OCI-LY1 (cell line): Measurements from ENCODE around the gene MTUS2.

Experiments
- H2AFZ ChIP-seq: fragments of 200-600 bp; sonication (generic), shearing (Covaris generic); 2 replicates; pipeline ENCODE4 v1.6.0; 2014; ENCODE audit warnings: antibody characterized with exemption, mild to moderate bottlenecking, low read length
- H3F3A ChIP-seq: fragments of 200-600 bp; sonication (generic), shearing (Covaris generic); 2 replicates; pipeline ENCODE4 v1.6.0; 2014; ENCODE audit warnings: mild to moderate bottlenecking, antibody characterized with exemption, low read length, moderate library complexity; ENCODE audit not compliant: insufficient read depth
- H3K27ac ChIP-seq: fragments of 200-600 bp; sonication (generic); 2 replicates; pipeline ENCODE4 v1.5.1; 2014; ENCODE audit warnings: low read length, mixed run types, mild to moderate bottlenecking, low read depth; ENCODE audit not compliant: poor library complexity, severe bottlenecking
- H3K27me3 ChIP-seq: fragments of 200-600 bp; sonication (generic); 2 replicates; pipeline ENCODE4 v1.6.0; 2014; ENCODE audit warnings: antibody characterized with exemption, mild to moderate bottlenecking, low read length, moderate library complexity; ENCODE audit not compliant: insufficient read depth
- H3K36me3 ChIP-seq: fragments of 200-600 bp; sonication (generic); 2 replicates; pipeline ENCODE4 v1.6.1; 2014; ENCODE audit warnings: mild to moderate bottlenecking, antibody characterized with exemption, low read length, moderate library complexity, mixed read lengths; ENCODE audit not compliant: insufficient read depth
- H3K4me1 ChIP-seq: fragments of 200-600 bp; sonication (generic); 2 replicates; pipeline ENCODE4 v1.5.1; 2014; ENCODE audit warnings: mild to moderate bottlenecking, low read length, moderate library complexity; ENCODE audit not compliant: insufficient read depth, severe bottlenecking
- H3K4me2 ChIP-seq: fragments of 200-600 bp; sonication (generic), shearing (Covaris generic); 2 replicates; pipeline ENCODE4 v1.6.1; 2014; ENCODE audit warnings: low read length
- H3K4me3 ChIP-seq: fragments of 200-600 bp; sonication (generic); 2 replicates; pipeline ENCODE4 v1.5.1; 2014; ENCODE audit warnings: low read length, low read depth, mild to moderate bottlenecking, mixed read lengths; ENCODE audit not compliant: poor library complexity, severe bottlenecking
- H3K79me2 ChIP-seq: fragments of 200-600 bp; shearing (Covaris generic); 2 replicates; pipeline ENCODE4 v1.6.1; 2016; ENCODE audit warnings: mixed run types, low read length, mixed read lengths; ENCODE audit not compliant: insufficient read depth
- H3K9ac ChIP-seq: fragments of 200-600 bp; sonication (generic), shearing (Covaris generic); 2 replicates; pipeline ENCODE4 v1.6.1; 2014; ENCODE audit warnings: mild to moderate bottlenecking, low read length, mixed read lengths
- H3K9me2 ChIP-seq: fragments of 200-600 bp; sonication (generic), shearing (Covaris generic); 2 replicates; pipeline ENCODE4 v1.6.1; 2014; ENCODE audit warnings: low read depth, mild to moderate bottlenecking, low read length, mixed read lengths
- H3K9me3 ChIP-seq: fragments of 200-600 bp; shearing (Covaris generic); 2 replicates; pipeline ENCODE4 v1.6.1; 2014; ENCODE audit warnings: low read length, mixed read lengths
- H4K20me1 ChIP-seq: fragments of 200-600 bp; sonication (generic), shearing (Covaris generic); 2 replicates; pipeline ENCODE4 v1.6.0; 2016; ENCODE audit warnings: mild to moderate bottlenecking, low read length; ENCODE audit not compliant: insufficient read depth
- EZH2 ChIP-seq: fragments of 200-600 bp; sonication (generic), shearing (Covaris generic); IDR thresholded peaks from 2 replicates; pipeline ENCODE4 v1.8.0; 2017; ENCODE audit warnings: borderline replicate concordance, mixed run types, mild to moderate bottlenecking, antibody characterized with exemption, low read length, moderate library complexity, mixed read lengths
- TF ChIP-seq, protein P1 (sequence below): fragments of 200-600 bp; sonication (generic), shearing (Covaris generic); IDR thresholded peaks from 2 replicates; pipeline ENCODE4 v1.5.1; 2017; ENCODE audit warnings: mild to moderate bottlenecking, antibody characterized with exemption, low read length, moderate library complexity, mixed read lengths

MTUS2 gene

GRCh38 chr13:28850226-28850625, 30.1 kb downstream of the MTUS2 start:
- Histone ChIP-seq H3K27ac (no peak overlapping the region), H3K4me1 (no peaks in the 10 kb centered on the region), H3K4me2 (no peak overlapping the region), H3F3A (no peaks in the 10 kb centered on the region), H3K4me3 (no peak overlapping the region), H2AFZ (no peak overlapping the region), H3K9ac (no peak overlapping the region), H4K20me1 (no peaks in the 10 kb centered on the region), H3K79me2 (no peaks in the 10 kb centered on the region), H3K27me3 (no peaks in the 10 kb centered on the region), H3K9me3 (no peaks in the 10 kb centered on the region), H3K36me3 (no peaks in the 10 kb centered on the region), H3K9me2 (no peaks in the 10 kb centered on the region)
- TF ChIP-seq, protein P1, sequence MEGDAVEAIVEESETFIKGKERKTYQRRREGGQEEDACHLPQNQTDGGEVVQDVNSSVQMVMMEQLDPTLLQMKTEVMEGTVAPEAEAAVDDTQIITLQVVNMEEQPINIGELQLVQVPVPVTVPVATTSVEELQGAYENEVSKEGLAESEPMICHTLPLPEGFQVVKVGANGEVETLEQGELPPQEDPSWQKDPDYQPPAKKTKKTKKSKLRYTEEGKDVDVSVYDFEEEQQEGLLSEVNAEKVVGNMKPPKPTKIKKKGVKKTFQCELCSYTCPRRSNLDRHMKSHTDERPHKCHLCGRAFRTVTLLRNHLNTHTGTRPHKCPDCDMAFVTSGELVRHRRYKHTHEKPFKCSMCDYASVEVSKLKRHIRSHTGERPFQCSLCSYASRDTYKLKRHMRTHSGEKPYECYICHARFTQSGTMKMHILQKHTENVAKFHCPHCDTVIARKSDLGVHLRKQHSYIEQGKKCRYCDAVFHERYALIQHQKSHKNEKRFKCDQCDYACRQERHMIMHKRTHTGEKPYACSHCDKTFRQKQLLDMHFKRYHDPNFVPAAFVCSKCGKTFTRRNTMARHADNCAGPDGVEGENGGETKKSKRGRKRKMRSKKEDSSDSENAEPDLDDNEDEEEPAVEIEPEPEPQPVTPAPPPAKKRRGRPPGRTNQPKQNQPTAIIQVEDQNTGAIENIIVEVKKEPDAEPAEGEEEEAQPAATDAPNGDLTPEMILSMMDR = no peak
- no peak for TF ChIP-seq EZH2

DNA sequence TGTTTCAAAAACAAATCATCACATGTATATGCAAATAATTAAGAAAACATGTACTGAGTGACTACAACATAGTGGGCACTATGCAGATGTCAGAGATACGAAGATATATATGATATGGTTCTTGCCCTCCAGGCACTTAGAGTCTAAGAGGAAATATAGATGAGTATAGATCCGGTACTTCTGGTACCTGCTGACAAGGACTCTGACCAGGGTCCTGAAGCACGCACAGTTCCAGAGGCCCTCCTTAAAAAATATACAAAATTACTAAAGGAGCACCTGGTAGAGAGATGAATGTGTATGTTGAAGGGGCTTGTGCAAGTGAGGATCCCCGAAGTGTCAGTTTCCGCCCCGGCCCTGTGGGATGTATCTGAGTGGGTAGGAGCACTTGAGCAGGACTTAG, 31.3 kb downstream of the MTUS2 start:
- no peak overlapping the region for H2AFZ ChIP-seq
- no peaks in the 10 kb centered on the region for H3K36me3 ChIP-seq
- no peak overlapping the region for H3K4me3 ChIP-seq
- H4K20me1 ChIP-seq = no peaks in the 10 kb centered on the region
- no peaks in the 10 kb centered on the region for H3K9me2 ChIP-seq
- H3K27ac ChIP-seq = no peak overlapping the region
- TF ChIP-seq, protein P1 = no peak
- TF ChIP-seq EZH2 = no peak
- H3K27me3 ChIP-seq = no peaks in the 10 kb centered on the region
- H3K79me2 ChIP-seq = no peaks in the 10 kb centered on the region
- H3F3A ChIP-seq = no peaks in the 10 kb centered on the region
- H3K9me3 ChIP-seq = no peaks in the 10 kb centered on the region
- no peaks in the 10 kb centered on the region for H3K4me1 ChIP-seq
- H3K4me2 ChIP-seq = no peak overlapping the region
- H3K9ac ChIP-seq = no peak overlapping the region

GRCh38 chr13:28854657-28855056, 34.5 kb downstream of the MTUS2 start:
- Histone ChIP-seq H3K4me2 (no peak overlapping the region), H3K9ac (no peak overlapping the region), H2AFZ (no peak overlapping the region), H3K4me1 (no peaks in the 10 kb centered on the region), H3K4me3 (no peak overlapping the region), H3K79me2 (no peaks in the 10 kb centered on the region), H3K27me3 (no peaks in the 10 kb centered on the region), H3K27ac (no peak overlapping the region), H3K9me2 (no peaks in the 10 kb centered on the region), H3F3A (no peaks in the 10 kb centered on the region), H3K9me3 (no peaks in the 10 kb centered on the region), H4K20me1 (no peaks in the 10 kb centered on the region), H3K36me3 (no peaks in the 10 kb centered on the region)
- TF ChIP-seq, protein P1 = no peak
- TF ChIP-seq EZH2 = no peak
